ENCODE measurements around the gene STXBP3. TPM values are rescaled to one million over a fixed set of nuclear protein-coding genes. Genes with fewer than 3 reads are reported as not detected.
A peak's percentile ranks its signal among the peaks of the same experiment; 100 is the strongest.

STXBP3 gene
- total and polyA plus RNA-seq, 2 of the 13 experiments (the other 11 are each of a cell fraction or from before 2014, with no cell fraction given), result 13.0 to 20.8 TPM

GRCh38 chr1:108746382-108747170 lies at the start of gene STXBP3 (continued):
- TF ChIP-seq TRIM22 (IDR thresholded peaks at IDR 0.05) (no peak), ZNF841 (CRISPR knock-in tag; IDR thresholded peaks at IDR 0.05; ENCODE audit: borderline replicate concordance) (no peak), TCF7 (IDR thresholded peaks at IDR 0.05; ENCODE audit: low read depth) (no peak), ATF2 (CRISPR knock-in tag; IDR thresholded peaks at IDR 0.05) (peak; percentile 73; the same call in 1 of the 2 replicates), ZFP82 (CRISPR knock-in tag; IDR thresholded peaks at IDR 0.05; ENCODE audit: borderline replicate concordance) (no peak), SKI (IDR thresholded peaks at IDR 0.05; ENCODE audit: partially characterized antibody) (no peak), ETV6 (CRISPR knock-in tag; conservative IDR thresholded peaks at IDR 0.05) (no peak), ZNF546 (CRISPR knock-in tag; conservative IDR thresholded peaks at IDR 0.05) (no peak), SAFB2 (CRISPR knock-in tag; IDR thresholded peaks at IDR 0.05; ENCODE audit: borderline replicate concordance, low read depth) (no peak), RFX3 (CRISPR knock-in tag; IDR thresholded peaks at IDR 0.05) (0 out of 2 replicates have a peak, but pooled peaks have one; percentile 28), THAP9 (CRISPR knock-in tag; IDR thresholded peaks at IDR 0.05; ENCODE audit: borderline replicate concordance) (peak; percentile 60; the same call in 1 of the 2 replicates), TARDBP (CRISPR knock-in tag; IDR thresholded peaks at IDR 0.05) (peak; percentile 32; the same call in 1 of the 2 replicates), ZNF292 (CRISPR knock-in tag; IDR thresholded peaks at IDR 0.05; ENCODE audit: borderline replicate concordance, low read depth) (0 out of 2 replicates have a peak, but pooled peaks have one; percentile 34), ZMYM3 (CRISPR knock-in tag; IDR thresholded peaks at IDR 0.05) (no peak), ZNF256 (CRISPR knock-in tag; conservative IDR thresholded peaks at IDR 0.05) (peak; percentile 70; the same call in 1 of the 2 replicates), ATF3 (CRISPR knock-in tag; IDR thresholded peaks at IDR 0.05) (0 out of 2 replicates have a peak, but pooled peaks have one; percentile 15), DR1 (CRISPR knock-in tag; IDR thresholded peaks at IDR 0.05) (peak; percentile 71), GMEB2 (CRISPR knock-in tag; IDR thresholded peaks at IDR 0.05; ENCODE audit: low read depth) (no peak), FOXK1 (CRISPR knock-in tag; IDR thresholded peaks at IDR 0.05; ENCODE audit: borderline replicate concordance, low read depth) (peak; percentile 59; the same call in 1 of the 2 replicates), ZNF17 (CRISPR knock-in tag; IDR thresholded peaks at IDR 0.05) (peak; percentile 74; the same call in 1 of the 2 replicates), ETV5 (CRISPR knock-in tag; IDR thresholded peaks at IDR 0.05; ENCODE audit: borderline replicate concordance) (peak; percentile 67)
